GM13976 (cell line): ENCODE results near the gene RRAD.

ENCODE experiments used
- DNase-seq: peaks from one replicate; pipeline ENCODE4 v3.0.0; 2012; ENCODE audit warnings: low spot score
- in situ Hi-C: fragments of 300-500 bp; cut with MboI; formaldehyde crosslinking; loops from one replicate; pipeline ENCODE4 v1.12.0; 2022; ENCODE audit warnings: low sequenced_read_pairs, mixed read lengths, inconsistent platforms; ENCODE audit not compliant: unreplicated experiment
- TF ChIP-seq, protein P1 (sequence below): IDR thresholded peaks from 2 replicates; pipeline ENCODE4 v1.5.1; 2012; ENCODE audit warnings: borderline replicate concordance, mild to moderate bottlenecking; ENCODE audit not compliant: insufficient read depth; ENCODE audit errors: extremely low read depth, missing control alignments, control extremely low read depth

RRAD gene

DNA sequence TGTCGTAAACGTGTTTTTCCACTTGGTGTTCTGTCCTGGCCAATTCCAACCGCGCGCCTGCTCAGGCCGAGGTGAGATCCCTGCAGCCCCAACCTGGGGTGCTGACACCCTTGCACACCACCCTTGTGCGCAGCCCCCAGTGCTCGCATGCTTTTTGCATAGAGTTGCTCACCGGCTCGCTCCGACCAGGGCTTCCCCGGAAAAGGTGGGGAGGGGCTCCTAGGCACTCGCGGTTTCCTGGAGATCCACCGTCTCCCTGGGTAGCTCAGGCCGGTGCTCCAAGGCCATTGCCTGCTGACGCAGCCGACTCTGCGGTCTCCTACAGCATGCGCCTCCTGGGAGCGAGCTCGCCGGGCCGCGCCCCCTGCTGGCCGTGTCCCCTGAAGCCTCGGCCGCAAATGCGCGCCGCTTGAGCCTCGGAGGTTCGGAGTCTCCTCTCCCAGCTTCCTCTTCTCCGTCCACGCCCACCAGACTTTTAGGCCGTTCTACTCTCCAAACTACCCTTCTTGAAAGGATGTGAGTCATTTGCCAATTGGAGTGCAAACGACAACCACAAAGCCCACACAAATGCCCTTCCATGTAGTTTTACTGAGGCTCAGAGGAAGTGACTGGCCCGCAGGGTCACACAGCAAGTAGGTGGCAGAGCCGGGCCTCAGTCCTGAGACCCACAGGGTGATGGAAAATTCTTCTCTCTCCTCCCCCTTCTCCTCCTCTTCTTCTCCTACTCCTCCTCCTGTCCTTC, 52.2 kb downstream of the RRAD start:
- TF ChIP-seq, protein P1, sequence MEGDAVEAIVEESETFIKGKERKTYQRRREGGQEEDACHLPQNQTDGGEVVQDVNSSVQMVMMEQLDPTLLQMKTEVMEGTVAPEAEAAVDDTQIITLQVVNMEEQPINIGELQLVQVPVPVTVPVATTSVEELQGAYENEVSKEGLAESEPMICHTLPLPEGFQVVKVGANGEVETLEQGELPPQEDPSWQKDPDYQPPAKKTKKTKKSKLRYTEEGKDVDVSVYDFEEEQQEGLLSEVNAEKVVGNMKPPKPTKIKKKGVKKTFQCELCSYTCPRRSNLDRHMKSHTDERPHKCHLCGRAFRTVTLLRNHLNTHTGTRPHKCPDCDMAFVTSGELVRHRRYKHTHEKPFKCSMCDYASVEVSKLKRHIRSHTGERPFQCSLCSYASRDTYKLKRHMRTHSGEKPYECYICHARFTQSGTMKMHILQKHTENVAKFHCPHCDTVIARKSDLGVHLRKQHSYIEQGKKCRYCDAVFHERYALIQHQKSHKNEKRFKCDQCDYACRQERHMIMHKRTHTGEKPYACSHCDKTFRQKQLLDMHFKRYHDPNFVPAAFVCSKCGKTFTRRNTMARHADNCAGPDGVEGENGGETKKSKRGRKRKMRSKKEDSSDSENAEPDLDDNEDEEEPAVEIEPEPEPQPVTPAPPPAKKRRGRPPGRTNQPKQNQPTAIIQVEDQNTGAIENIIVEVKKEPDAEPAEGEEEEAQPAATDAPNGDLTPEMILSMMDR = peak; percentile 98
- in situ Hi-C loops = loop anchor here (25.0 kb wide), 1 partner anchor 461 kb away; no protein-coding TSS in a partner anchor
- peak; percentile 91 for DNase-seq

DNA sequence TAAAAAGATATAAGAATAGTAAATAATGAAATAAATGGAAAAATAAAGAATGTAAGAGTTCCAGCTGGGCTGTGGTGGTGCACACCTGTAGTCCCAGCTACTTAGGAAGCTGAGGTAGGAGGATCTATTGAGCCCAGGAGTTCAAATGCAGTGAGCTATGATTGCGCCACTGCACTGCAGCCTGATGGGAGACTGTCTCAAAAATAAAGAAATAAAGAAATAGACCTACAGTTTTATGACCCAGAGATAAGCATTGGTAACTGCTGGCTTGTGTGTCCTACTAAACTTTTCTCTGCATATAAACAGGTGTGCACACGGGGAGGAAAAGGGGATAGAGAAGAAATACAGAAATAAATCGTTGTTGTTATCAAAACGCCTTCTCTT, 52.8 kb downstream of the RRAD start:
- TF ChIP-seq, protein P1 = no peak
- in situ Hi-C loops = loop anchor here (25.0 kb wide), 1 partner anchor 460 kb away; no protein-coding TSS in a partner anchor
- no peak for DNase-seq

DNA sequence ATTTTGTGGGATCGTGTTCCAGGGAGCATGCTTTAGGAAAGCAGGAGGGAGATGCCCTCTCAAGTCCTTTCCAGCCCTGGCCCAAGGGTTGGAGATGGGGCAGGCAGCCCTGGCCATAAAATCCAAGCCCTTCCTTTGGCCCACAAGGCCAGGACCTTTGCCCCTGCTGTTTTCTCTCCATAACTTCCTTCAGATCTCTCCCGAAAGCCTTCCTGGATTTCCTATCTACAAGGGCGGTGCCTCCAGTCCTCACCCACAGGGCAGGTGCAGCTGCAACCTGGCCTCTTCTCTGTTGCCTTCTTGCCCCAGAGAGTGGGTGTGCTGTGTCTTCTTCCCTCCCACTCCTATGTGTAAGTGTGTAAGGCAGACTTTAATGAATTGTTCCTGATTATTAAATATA, 53.5 kb downstream of the RRAD start:
- TF ChIP-seq, protein P1 = no peak
- DNase-seq = no peak
- in situ Hi-C loops = loop anchor here (25.0 kb wide), 1 partner anchor 460 kb away; no protein-coding TSS in a partner anchor
